ENCODE data around the gene POU2F3.

POU2F3 gene

DNA sequence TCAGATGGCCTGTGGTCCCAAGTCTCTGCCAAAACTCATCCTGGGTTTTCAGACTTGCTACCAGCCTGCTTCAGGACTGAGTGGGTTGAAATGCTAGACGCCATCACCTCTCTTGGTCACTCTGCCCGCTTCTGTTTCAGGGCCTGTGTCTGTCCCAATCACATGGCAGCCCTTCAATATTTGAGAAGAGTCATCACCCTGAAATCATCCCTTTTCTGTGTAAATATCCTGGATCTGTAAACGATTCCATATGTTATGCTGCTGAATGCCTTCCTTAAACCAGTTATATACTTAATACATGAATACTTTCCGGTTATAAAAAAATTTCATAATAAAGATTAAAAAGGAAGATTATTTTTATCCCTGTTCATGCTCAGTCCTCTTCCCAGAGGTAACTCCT lies 45.3 kb downstream of the POU2F3 start:
- DNase-seq (ENCODE audit: low spot score), result no peak

DNA sequence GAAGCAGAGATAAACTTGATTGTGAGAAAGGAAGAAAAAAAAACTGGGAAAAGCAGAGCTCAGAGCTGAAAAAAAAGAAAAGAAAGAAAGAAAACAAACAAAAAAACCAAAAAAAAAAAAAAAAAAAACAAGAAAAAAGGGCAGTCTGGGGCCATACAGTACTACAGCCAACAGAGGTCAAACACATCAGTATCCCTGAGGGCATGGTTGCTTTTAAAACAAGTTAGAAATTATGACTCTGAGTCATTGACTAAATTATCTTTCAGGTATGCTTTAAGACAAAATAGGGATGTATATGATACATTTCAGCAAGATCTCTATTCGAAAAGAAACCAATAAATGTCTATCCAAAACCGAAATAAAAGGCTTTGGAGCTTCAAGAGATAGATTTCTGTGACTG lies 48.1 kb downstream of the POU2F3 start:
- DNase-seq (ENCODE audit: low spot score), result no peak

DNA sequence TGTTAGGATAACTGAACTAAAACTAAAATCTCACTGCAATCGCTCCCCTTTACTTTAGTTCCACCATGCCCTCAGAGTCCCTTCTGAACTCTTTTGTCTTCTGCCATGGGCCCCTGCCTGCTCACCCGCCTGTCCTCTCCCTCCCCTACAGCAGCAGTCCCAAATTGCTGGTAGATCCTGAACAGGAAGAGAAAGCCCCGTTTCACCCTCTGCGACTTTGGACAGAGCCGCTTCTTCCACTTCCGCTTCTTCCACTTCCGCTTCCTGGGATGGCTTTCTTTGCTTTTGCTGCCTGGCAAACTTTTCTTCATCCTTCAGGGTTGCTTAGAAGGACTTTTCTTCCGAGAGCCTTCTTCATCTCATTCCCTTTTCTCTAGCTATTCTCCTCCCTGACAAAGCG lies 49.5 kb downstream of the POU2F3 start:
- no peak for DNase-seq (ENCODE audit: low spot score)

DNA sequence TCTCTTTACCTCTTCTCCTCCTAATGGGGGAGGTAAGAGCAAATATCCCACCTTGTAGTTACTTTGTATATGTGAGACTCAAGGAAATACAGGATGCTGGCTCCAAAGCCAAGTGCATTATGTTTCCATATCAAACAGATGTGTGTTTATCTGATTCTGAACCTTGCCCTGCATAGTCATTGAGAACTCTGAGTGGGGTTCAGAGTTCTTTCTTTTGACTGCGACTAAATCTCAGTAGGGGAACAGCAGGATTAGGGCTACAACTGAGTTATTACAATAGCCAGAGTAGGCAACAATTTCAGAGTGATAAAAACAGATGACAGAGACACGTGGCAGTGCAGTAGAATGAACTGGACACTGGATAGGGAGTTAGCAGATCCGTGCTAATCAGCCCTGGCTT lies 51.0 kb downstream of the POU2F3 start:
- no peak for DNase-seq (ENCODE audit: low spot score)

DNA sequence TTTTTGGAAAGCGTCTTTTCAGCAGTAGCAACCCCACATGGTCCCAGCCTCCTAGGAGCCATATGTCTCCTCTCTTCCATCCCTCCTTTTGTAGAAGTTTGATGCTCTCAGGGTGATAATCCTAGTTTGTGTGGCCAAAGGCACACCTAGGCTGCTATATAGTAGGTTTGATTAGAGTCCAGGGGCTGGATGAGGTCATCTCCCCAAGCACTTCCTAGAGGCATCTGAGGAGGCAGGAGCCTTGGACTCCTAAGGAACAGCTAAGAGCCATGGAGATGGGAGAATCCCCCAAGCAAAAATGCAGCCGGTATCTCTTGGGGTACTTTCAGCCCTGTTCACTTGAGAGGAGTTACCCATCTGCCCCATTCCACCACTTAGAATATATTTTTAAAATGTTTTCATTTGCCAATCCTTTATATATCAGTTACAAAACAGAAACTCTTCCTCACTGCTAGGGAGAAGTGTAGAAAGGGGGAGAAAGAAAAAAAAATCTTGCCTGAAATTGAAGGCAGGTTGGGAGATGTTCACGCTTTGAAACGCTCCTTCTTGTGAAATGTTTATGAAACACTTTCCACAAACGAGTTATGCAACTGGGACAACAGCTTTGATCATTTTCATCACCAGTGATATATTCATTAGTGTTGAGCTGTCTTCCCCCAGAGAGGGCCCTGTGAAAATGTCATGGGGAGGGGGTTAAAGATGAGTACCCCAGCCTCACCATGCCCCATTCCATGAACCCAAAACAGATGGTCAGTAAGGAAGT lies 53.3 kb downstream of the POU2F3 start:
- DNase-seq (ENCODE audit: low spot score), result no peak

DNA sequence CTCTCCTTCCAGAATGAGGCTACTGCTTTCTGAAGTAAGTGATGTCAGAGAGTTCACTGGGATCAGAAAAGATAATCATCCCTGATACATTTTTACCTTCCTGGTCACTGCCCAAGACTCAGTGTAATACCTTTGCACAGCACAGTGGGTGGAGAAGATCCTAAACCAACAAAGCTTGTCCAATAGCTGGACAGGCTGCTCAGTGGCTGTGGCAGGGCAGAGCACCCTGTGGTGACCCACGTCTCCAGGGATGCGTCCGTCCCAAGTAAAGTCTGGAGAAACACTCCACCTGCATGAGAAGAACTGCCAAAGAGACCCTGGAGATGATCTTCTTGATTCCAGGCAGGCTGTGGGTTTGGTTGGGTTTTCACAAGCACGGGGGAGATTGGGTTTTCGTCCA lies 54.2 kb downstream of the POU2F3 start:
- no peak for DNase-seq (ENCODE audit: low spot score)

DNA sequence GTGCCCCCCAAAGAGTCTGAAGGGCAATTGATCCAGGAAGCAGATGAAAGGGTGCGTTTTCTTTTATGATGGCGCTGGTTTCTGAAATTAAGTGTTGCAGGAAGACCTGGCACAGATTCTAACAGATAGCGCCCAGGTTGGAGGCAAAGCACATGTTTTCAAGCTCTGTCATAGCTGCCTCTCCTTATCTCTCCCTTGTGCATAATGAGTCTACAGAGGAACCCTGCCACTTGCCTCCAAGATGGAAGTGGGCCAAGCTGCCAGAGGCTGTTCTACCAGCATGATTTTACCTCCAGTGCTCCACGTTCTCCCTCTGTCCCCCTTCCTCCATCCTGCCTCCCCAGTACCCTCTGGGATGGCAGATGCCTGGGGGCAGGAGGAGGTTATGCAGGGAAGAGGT lies 55.2 kb downstream of the POU2F3 start:
- no peak for DNase-seq (ENCODE audit: low spot score)

DNA sequence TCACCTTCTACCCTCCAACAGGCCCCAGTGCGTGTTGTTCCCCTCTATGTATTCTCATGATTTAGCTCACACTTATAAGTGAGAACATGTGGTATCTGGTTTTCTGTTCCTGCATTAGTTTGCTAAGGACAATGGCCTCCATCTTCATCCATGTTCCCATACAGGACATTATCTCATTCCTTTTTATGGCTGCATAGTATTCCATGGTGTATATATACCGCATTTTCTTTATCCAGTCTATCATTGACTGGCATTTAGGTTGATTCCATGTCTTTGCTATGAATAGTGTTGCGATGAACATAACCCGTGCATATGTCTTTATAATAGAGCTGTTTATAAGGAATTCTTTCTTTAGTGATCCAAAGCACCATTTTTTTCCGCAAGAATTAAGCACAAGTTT lies 56.6 kb downstream of the POU2F3 start:
- no peak for DNase-seq (ENCODE audit: low spot score)

DNA sequence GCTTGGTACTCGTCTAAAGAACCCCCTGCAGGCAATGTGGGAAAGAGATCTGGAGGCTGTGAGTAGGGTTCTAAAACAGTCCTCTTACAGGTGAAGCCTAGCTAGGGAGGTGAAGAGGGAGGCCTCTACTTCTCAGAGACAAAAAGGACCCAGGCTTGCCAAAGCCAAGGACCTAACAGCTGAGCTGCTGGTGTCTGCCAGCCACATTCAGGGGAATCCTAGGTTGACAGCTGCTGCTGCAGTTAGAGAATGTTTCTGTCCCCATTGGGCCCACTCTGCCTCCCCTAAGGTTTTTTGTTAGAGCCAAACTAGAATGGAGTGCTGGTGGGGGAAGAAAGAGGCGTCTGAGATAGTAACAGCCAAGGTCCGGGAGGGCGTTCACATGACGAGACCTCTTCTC lies 58.5 kb downstream of the POU2F3 start:
- no peak for DNase-seq (ENCODE audit: low spot score)

DNA sequence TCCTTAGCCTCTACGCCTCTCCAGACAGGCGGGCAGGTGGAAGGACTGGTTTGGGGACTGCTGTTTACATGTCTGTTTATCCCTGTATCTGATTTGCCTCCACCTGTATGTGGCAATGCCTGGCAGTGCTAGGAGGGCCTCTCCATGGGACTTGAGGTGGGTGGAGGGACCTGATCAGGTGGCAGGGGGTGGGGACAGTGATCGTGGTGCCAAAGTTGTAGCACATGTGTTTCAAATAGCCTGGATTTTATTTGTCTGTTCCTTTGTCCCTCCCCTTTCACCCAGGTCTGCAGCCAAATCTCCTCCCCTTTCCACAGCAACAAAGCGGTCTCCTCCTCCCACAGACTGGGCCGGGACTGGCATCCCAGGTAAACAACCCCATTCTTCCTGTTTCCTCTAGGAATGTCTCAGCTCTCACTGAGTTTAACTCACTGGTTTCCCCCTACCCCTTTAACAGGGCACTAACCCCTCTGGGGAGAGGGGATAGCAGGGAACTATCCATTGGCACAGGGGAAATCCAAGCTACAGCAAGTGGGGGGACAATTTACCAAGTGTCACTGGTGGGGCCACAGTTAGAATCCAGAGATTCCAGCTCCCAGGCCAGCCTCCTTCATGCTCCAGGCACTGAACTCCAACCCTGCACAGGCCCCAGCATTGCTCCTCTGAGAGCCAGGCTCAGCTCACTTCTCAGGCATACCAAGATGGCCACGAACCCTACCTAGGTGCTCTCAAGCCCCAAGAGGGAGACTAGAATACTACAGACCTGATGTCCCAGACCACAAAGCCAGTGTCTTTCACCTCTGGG lies 62.3 kb downstream of the POU2F3 start:
- DNase-seq (ENCODE audit: low spot score), result no peak

DNA sequence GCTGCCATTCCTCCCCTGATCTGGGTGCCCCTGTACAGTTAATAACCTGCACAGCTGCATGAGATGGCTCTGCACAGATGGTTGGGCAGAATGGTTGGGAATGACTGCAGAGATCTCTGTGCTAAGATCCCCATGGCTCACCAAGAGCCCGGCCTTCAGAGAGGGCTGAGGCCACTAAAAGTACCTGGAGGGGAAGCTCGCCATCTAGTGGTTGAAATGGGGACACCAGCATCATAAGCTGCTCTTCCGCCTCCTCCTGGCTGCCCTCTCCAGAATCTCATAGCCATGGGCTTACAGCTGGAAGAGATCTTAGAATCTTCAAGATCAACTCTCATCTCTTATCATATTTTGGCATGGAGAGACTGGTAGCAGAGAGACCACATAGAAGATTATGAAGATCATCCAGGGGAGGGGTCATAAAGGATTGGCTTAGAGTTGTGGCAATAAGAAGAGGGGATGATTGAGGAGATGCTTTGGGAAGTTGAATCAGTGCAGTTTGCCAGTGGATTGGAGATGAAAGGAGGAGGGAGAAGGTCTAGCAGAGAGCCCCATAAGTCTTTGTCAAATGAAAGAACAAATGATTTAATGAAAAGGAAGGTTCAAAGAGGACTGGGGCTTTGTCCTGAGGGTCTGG lies 63.2 kb downstream of the POU2F3 start:
- DNase-seq (ENCODE audit: low spot score), result peak; percentile 49

DNA sequence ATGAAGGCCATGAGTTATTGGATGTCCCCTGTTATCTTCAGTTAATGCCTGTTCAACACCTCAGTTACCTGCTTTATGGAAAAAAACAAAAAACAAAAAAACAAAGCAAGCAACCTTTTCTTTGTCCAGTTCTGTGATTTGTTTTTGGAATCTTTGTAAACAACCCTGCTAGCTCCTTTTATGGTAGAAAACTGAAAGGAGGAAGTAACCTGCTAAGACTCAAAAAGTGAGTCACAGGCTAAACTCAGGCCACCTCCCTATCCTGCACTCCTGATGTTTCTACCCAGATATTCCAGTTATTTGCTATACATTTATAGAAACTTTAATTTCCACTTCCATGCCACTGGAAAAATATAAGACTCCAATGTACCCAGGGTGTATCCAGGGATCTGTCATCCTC lies 64.6 kb downstream of the POU2F3 start:
- no peak for DNase-seq (ENCODE audit: low spot score)

DNA sequence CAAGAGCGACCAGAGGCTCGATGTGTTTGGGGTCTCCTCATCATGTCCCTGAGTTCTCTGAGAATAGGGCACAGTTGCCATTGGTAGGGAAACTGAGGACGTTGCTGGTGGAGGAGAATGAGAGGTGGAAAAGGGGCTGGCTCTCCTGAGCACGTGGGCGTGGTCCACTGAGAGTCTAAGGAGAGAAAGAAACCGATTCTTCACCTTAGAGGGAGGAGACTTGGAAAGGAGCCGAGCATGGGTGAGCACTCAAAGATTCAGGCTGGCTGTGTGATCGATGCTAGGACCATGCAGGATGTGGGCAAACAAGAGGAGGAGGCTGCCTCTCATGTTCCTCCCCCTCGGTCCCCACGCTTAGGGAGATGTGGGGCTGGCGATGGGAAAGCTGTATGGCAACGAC lies 65.3 kb downstream of the POU2F3 start:
- no peak for DNase-seq (ENCODE audit: low spot score)

DNA sequence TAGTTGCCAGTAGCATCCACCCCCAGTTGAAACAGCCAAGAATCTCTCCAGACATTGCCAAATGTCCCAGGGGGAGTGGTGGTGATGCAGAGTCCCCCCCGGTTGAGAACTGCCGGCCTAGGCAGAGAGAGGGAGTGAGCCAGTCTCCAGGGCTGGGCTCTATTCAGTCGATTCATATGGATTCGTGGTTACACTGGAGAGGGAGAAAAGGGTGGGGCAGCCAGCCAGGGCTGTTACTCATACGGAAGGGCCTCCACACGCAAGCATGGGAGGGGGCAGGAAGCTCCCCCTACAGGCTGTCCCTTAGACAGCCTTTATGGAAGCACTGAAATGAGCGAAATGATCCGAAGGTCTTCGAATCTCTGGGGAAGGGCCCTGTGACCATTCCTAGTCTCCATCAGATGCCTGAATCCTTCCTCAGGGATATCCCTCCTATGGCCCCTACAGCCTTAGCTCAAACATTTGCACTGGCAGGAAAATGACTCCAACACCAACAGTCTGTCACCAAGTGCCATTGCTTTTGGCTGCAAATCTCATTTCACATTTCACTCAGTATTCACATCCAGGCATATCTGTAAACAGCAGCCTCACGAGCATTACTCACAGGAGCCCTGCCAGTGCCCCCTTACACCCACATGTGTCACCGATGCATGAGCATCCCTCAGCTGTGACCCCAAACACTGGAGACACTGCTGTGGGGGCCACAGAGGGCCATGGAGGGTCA lies 66.7 kb downstream of the POU2F3 start:
- no peak for DNase-seq (ENCODE audit: low spot score)

DNA sequence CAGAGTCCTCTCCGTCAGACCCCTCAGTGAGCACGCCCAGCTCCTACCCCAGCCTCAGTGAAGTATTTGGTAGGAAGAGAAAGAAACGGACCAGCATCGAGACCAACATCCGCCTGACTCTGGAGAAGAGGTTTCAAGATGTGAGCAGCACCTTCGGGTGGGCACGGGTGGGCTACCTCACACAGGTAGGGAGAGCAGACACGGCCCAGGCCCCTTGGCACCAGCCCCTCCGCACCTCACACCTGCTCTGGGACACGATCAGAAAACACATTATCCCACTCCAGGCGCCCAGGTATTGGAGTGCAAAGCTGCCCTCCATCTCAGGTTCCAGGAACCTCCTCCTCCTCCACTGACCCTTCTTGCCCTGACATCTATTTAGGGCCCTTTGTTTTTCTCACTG lies 67.5 kb downstream of the POU2F3 start:
- DNase-seq (ENCODE audit: low spot score), result no peak

DNA sequence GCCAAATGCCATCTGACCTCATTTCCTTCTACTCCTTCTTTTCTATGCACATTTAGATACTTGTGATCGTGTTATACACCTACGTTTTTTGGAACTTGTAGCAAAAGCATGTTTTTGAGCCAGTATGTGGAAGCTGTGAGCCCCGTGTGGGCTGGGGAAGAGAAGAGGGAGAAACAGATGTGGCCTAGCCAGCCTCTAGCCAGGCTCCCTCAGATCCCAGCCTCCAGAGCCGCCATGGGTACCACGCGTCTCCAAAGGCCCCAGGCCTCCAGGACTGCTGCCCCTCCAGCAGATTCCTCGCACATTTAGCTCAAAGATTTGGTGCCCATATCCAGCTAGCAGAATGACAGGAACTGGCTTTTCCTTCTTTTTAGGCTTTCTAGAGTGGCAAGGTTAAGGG lies 68.1 kb downstream of the POU2F3 start:
- DNase-seq (ENCODE audit: low spot score), result no peak

DNA sequence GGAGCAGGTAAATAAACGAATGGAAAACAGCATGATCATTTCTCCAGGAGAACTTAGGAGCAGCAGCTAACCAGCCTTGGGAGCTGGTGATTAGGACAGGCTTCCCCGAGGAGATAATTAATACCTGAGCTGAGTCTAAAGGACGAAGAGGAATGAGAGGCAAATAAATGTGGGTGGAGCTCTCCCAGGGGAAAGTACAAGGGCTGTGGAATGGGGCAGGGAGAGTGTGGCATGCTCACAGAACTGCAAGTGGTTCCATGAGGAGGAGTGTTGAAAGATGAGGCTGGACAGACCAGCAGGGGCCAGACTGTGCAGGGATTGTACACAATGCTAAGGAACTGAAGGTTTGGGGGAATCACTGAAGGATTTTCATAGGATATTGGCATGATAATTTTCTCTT lies 70.9 kb downstream of the POU2F3 start:
- DNase-seq (ENCODE audit: low spot score), result no peak

DNA sequence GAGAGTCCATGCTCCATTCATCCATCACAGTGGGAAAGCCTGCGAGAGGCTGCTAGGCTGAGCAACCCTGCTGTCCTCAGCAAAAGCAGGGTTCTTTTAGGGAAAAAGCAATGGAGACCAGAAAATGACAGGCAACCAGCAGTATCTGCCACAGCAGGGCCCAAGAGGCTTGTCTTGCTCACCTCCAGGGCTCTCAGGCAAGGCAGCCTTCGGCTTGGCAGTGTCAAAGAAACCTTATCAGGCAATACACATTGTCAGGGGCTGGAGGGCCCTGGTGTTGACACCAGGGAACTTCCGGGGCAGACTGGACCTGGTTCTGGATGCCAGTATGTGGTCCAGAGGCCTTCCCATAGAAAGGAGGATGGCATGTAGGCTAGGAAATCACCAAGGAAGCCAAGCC lies 74.9 kb downstream of the POU2F3 start:
- DNase-seq (ENCODE audit: low spot score), result no peak

DNA sequence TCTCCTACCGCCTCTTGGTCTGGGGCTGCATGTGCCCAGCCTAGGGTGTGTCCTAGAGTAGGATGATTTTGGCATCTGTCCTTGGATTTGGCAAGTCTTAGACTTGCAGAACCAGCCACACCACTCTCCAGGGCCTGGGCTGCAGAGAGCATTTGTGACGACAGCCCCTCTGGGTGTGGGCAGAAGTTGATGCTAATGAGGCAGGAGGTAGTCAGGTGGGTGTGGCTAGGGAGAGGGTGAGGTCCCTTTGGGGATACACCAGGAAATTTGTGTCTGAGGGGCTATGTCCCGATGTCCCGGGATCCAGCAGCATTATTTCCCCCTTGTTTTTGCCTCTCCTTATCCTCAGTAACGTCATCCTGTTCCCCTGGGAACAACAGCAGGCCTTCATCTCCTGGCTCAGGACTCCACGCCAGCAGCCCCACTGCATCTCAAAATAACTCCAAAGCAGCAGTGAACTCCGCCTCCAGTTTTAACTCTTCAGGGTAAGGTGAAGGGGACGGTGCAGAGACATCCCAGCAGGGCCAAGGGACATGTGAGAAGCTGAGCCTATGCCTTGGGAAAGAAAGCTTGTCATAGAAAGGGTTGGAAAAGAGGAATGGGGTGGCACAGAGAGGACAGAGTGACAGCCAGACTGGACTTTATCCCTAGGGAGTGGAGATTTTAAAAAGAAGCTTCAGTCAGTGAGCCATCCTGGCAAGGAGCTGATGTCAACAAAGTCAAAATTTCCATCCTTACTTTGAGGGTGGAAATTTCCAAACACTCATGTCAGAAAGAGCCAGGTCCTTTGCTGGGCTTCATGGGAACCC lies 77.1 kb downstream of the POU2F3 start:
- DNase-seq (ENCODE audit: low spot score), result no peak

DNA sequence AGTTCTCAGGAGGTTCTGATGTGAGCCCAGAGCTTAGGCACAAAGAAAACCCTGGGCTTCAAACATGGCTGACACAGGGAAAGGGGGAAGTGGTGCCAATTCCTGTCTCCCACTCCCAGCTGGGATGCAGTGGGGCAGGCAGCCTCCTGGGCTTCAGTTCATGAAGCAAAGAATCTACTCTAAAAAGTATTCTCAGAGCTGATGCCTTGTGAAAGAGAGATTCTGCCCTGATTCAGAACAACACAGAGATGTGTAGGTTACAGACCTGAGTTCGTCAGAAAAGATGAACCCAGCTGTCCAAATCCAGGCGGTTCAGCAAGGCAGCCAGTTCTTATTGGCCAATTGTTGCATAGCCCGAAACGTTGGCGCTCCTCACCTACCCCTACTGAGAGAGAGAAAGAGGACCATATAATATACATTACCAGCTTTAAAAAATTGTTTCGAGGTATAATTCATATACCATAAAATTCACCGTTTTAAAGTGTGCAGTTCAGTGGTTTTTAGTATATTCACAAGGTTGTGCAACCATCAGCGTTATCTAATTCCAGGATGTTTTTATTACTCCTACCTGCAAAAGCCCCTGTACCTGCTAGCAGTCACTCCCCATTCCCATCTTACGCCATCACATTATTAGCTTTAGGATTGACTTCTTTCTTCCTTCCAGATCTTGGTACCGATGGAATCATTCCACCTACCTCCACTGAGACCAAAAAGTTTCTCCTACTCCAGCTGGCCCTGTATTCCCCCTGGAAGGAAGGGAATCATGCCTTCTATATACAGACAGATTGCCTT lies 77.9 kb downstream of the POU2F3 start:
- DNase-seq (ENCODE audit: low spot score), result no peak

DNA sequence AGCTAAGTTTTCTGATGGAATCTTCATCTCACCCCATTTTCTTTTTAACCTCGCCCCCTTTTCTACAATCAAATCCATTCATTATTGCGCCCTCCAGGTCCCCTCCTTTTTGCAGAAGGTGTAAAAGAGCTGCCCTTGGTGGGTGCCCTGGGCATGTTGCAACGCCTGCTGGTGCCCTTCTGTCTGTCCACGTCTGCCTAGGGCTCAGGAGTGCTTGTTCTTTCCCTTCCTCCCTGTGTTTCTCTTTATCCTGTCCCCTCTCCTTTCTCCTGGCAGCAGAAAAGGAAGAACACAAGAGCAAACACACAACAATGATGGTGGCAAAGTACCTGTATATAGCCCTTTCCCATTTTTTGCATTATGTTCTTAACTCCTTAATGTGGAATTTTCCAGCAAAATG lies 79.0 kb downstream of the POU2F3 start:
- no peak for DNase-seq (ENCODE audit: low spot score)
